GM19328 (cell line): Measurements from ENCODE around the gene GATD1.

Experiments
- ATAC-seq: cut with Tn5 transposase; IDR thresholded peaks from one replicate; pipeline ENCODE4 v1.9.1; 2021; ENCODE audit warnings: mild to moderate bottlenecking, moderate library complexity; ENCODE audit not compliant: unreplicated experiment

The GATD1 gene

DNA sequence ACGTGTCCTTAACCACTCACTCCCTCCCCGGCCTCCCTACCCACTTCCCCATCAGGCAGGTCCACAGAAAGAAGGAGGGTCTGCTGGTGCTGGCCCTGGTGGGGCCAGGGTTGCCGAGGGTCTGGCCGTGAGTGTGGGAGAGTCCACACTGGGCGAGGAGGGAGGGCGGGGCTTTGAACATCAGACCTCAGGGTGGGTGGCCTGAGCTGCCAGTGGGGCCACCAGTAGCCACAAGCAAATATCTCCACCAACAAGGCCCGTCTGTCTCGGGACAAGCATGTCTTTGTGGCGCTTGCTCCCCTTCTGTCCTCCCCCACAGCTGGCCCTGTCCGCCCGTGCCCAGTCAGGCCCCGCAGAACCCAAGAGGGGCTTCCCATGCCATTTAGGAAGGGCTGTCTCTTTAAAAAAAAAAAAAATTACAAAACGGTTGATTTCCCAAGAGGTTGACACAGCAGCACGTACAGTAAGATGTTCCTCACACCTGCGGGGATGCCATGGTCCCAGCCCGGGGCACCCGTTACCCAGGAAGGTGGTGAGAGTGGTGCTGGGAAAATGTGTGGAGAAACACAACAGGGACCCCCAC, 47.7 kb downstream of the GATD1 start:
- ATAC-seq: no peak

GRCh38 chr11:728901-729491, 48.3 kb downstream of the GATD1 start:
- ATAC-seq: no peak

DNA sequence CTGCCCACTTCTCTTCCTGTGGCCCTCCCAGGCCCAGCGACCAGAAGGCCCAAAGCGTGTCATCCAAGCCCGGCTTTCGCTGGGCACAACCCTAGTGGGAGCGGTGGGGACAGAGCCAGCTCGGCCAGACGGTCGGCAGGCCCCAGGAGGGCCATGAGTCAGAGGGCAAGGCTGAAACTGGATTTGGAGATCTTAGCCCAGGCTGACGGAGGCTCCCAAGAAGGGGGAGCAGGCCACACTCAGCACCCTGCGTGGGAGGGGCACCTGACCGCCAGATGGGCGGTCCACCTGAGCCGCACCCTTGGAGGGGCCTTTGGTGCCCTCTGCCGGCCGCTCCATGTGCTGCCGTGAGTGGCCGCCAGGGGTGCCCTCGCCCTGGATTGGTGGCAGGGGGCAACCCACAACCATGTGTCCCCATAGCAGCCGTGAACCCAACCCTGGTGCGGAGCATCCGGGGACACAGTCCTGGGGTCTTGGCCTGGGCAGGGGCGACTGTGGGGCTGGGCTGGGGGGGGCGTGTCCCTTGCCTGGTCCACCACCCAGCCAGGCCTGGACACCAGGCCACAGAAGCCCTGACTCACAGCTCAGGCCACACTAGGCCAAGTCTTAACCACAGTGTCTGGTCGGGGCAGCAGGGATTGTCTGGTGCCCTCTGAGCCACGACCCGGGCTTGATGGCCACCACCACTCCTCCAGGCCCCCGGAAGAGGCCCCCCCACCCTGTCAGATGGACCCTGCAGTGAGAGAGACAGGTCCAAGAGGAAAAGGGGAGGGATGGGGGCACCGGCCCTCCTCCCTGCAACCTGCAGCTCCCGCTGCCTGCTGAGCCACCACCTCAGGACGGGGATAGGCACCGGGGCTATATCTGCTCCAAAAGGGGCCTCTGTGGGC, 49.2 kb downstream of the GATD1 start:
- no peak for ATAC-seq

DNA sequence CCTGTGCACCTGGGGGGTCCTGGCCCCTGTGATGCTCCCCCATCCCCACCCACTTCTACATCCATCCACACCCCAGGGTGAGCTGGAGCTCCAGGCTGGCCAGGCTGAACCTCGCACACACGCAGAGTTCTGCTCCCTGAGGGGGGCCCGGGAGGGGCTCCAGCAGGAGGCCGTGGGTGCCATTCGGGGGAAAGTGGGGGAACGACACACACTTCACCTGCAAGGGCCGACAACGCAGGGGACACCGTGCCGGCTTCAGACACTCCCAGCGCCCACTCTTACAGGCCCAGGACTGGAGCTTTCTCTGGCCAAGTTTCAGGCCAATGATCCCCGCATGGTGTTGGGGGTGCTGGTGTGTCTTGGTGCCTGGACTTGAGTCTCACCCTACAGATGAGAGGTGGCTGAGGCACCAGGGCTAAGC, 50.0 kb downstream of the GATD1 start:
- no peak for ATAC-seq

DNA sequence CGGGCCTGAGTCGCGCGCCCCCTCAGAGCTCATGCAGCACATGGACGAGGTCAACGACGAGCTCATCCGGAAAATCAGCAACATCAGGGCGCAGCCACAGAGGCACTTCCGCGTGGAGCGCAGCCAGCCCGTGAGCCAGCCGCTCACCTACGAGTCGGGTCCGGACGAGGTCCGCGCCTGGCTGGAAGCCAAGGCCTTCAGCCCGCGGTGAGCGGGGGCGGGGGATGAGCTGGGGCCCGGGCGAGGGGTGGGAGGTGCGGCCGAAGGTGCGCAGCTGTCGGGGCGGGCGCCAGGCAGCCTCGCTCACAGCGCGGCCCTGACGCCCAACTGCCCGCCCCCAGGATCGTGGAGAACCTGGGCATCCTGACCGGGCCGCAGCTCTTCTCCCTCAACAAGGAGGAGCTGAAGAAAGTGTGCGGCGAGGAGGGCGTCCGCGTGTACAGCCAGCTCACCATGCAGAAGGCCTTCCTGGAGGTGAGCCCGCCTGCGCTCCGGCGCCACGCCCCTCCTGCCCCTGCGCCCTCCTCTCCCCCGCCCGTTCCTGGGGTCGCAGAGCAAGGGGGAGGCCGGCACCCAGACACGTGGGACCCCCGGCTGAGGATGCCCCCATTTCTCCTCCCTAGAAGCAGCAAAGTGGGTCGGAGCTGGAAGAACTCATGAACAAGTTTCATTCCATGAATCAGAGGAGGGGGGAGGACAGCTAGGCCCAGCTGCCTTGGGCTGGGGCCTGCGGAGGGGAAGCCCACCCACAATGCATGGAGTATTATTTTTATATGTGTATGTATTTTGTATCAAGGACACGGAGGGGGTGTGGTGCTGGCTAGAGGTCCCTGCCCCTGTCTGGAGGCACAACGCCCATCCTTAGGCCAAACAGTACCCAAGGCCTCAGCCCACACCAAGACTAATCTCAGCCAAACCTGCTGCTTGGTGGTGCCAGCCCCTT, 50.7 kb downstream of the GATD1 start:
- no peak for ATAC-seq

DNA sequence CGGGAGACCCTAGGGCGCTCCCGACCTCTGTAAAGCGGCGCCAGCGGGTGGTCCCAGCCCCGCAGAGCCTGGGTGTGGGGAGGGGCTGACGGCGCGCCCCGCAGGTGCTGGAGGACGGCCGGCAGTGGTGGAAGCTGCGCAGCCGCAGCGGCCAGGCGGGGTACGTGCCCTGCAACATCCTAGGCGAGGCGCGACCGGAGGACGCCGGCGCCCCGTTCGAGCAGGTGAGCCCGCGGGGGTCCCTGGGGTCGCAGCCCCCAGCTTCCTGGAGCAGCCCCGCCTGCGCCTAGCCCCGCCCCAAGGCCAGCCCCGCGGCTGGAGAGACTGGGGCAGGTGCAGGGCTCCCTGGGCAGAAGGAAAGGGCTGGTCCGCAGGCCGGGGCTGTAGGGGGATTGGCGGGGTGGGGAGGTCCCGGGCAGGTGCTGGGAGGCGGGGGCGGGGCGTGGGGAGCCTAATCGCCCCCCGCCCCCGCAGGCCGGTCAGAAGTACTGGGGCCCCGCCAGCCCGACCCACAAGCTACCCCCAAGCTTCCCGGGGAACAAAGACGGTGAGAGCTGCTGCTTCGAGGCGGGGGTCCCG, 51.6 kb downstream of the GATD1 start:
- ATAC-seq: no peak

DNA sequence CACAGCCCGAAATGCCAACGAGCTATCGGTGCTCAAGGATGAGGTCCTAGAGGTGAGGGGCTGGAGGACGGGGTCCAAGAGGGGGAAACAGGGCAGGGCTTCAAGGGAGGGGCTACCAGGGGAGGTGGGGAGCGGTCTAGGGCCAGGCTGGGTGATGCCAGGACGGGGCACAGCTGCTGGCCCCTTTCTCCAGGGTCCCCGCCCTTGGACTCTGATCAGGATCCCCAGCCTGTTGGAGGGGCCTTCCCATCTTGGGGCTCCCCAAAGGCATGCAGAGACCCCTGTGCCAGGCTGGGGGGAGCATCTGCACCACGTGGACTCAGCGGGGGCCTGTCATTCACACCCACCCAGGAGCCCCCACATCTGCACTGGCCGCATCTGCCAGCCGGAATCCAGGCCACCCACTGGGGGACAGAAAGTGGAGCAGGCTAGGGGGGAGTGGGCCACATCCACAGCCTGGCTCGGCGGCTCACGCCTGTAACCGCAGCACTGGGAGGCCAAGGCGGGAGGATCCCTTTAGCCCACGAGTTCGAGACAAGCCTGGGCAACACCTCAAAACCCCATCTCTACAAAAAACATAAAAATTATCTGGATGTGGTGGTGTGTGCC, 52.4 kb downstream of the GATD1 start:
- no peak for ATAC-seq

- no peak for ATAC-seq
These were observed 53.1 kb downstream of the GATD1 start for GRCh38 chr11:724049-724777.

- ATAC-seq: no peak
These were observed 54.0 kb downstream of the GATD1 start for GRCh38 chr11:723120-723883.

- no peak for ATAC-seq
These were observed 54.9 kb downstream of the GATD1 start for GRCh38 chr11:722346-722811.

GRCh38 chr11:721741-722345, 55.4 kb downstream of the GATD1 start:
- ATAC-seq: no peak

DNA sequence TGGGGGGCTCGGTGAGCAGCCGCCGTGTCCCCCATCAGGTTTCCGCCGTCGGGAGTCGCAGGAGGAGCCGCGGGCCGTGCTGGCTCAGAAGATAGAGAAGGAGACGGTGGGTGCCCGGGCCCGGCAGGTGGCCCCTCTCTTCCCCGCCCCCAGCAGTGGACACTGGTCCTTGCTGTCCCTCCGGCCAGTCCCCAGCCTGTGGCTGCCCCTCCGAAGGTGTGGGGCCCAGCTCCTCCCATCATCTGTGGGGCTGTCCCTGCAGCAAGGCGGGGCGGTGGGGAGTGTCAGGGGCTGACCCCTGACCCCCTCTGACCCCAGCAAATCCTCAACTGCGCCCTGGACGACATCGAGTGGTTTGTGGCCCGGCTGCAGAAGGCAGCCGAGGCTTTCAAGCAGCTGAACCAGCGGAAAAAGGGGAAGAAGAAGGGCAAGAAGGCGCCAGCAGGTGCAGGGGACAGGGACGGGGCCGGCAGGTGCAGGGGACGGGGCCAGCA, 56.0 kb downstream of the GATD1 start:
- no peak for ATAC-seq

GRCh38 chr11:720642-721246, 56.5 kb downstream of the GATD1 start:
- ATAC-seq: no peak

DNA sequence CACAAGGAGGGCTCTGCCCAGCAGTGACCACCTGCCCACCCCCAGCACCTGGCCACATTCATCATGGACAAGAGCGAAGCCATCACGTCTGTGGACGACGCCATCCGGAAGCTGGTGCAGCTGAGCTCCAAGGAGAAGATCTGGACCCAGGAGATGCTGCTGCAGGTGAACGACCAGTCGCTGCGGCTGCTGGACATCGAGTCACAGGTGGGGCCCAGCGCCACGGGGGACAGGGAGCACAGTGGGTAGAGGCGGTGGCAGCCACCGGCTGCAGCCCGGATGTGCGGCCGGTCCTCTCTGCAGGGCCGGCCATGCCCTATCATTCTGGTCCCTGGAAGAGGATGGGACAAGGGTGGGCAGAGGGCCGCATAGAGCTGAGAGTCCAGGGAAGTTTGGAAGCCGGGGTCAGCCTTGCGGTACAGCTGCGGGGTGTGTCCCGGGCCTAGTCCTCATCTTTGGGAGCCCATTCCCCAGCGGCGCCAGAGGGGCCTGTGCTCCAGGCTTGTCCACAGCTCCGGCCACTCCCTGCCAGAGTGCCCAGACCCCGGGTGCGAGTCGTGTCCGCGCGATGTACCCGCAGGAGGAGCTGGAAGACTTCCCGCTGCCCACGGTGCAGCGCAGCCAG, 57.2 kb downstream of the GATD1 start:
- no peak for ATAC-seq

GRCh38 chr11:719214-720016, 57.9 kb downstream of the GATD1 start:
- no peak for ATAC-seq
